Lower leg skin (tissue), 4 donors: ENCODE results near the gene DIP2A. TPM values are rescaled to one million over a fixed set of nuclear protein-coding genes. Genes with fewer than 3 reads are reported as not detected.

ENCODE experiments used
- DNase-seq, 2 donors: peaks; one replicate each; pipeline ENCODE4 v3.0.0-alpha.2; 2019; ENCODE audit warnings: low spot score in 2 of 2
- H3K4me3 ChIP-seq: fragments of 200-600 bp; sonication (generic); 2 replicates; pipeline ENCODE4 v1.5.1; 2017; ENCODE audit warnings: mild to moderate bottlenecking, low read depth; ENCODE audit not compliant: poor library complexity, severe bottlenecking
- POLR2A ChIP-seq, 2 donors: fragments of 450-650 bp; IDR thresholded peaks; one replicate each; pipeline ENCODE4 v1.6.1; 2016 to 2017; ENCODE audit warnings: antibody characterized with exemption in 2 of 2, mild to moderate bottlenecking in 1 of 2, moderate library complexity in 1 of 2
- WGBS, 2 donors: methylation state at CpG; one replicate each; pipeline ENCODE4 v1.1.5; 2018; 5-methylcytosine and 5-hydroxymethylcytosine counted together
- intact Hi-C: fragments of 100-400 bp; cut with DNase I; formaldehyde crosslinking; loops from one replicate; pipeline ENCODE4 v1.15.0; 2023; ENCODE audit warnings: low total_unique reads
- total RNA-seq, 4 donors: library from RNA; depleted of rRNA; stranded (reverse); fragments of >200 nt; gene quantifications; one replicate each; pipeline ENCODE4 v1.1.0, GENCODE V29; 2016
- TF ChIP-seq, protein P1 (sequence below), 3 donors: fragments of 450-650 bp; IDR thresholded peaks; one replicate each; pipeline ENCODE4 v1.5.1; 2016; ENCODE audit warnings: antibody characterized with exemption in 3 of 3, mild to moderate bottlenecking in 3 of 3, moderate library complexity in 2 of 3

DIP2A gene
- total RNA-seq, 4 donors from 2014 or later, result 37.3 to 77.8 (median 38.5) TPM

GRCh38 chr21:46532080-46532479 lies 73.4 kb downstream of the DIP2A start:
- 80 to 87% methylated on average over 7 of the region's 7 CpGs for WGBS, 2 donors
- intact Hi-C loops, result no loop called here
- DNase-seq, result no peak
- TF ChIP-seq, protein P1, sequence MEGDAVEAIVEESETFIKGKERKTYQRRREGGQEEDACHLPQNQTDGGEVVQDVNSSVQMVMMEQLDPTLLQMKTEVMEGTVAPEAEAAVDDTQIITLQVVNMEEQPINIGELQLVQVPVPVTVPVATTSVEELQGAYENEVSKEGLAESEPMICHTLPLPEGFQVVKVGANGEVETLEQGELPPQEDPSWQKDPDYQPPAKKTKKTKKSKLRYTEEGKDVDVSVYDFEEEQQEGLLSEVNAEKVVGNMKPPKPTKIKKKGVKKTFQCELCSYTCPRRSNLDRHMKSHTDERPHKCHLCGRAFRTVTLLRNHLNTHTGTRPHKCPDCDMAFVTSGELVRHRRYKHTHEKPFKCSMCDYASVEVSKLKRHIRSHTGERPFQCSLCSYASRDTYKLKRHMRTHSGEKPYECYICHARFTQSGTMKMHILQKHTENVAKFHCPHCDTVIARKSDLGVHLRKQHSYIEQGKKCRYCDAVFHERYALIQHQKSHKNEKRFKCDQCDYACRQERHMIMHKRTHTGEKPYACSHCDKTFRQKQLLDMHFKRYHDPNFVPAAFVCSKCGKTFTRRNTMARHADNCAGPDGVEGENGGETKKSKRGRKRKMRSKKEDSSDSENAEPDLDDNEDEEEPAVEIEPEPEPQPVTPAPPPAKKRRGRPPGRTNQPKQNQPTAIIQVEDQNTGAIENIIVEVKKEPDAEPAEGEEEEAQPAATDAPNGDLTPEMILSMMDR (IDR thresholded peaks at IDR 0.05), result no peak
- TF ChIP-seq POLR2A (IDR thresholded peaks at IDR 0.05), result no peak
- no peak overlapping the region for H3K4me3 ChIP-seq

GRCh38 chr21:46537026-46537425 lies 78.3 kb downstream of the DIP2A start:
- 76 to 95% methylated on average over 6 of the region's 6 CpGs for WGBS, 2 donors
- intact Hi-C loops, result no loop called here
- DNase-seq, result no peak
- TF ChIP-seq POLR2A (IDR thresholded peaks at IDR 0.05), result no peak
- H3K4me3 ChIP-seq, result no peak overlapping the region

DNA sequence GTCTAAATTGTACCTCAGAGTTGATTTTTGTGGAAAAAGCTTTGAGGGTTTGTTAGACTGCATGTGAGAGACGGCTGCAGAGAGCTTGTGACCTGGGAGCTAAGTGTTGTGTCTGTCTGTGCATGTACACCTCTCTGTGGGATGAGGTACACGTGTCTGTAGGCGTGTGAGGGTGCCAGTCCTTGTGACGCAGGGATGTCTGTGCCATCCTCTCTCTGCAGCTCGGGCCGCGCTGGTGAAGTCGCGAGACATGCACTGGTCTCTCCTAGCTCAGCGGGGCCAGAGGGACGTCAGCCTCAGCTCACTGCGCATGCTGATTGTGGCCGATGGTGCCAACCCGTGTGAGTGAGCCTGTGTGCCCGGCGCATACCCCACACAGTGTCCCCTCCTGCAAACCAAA lies 79.6 kb downstream of the DIP2A start:
- intact Hi-C loops, result no loop called here
- WGBS, 2 donors, result 90 to 93% methylated on average over 16 of the region's 16 CpGs
- no peak overlapping the region for H3K4me3 ChIP-seq
- no peak for TF ChIP-seq POLR2A (IDR thresholded peaks at IDR 0.05)
- TF ChIP-seq, protein P1 (IDR thresholded peaks at IDR 0.05), result no peak
- no peak for DNase-seq

DNA sequence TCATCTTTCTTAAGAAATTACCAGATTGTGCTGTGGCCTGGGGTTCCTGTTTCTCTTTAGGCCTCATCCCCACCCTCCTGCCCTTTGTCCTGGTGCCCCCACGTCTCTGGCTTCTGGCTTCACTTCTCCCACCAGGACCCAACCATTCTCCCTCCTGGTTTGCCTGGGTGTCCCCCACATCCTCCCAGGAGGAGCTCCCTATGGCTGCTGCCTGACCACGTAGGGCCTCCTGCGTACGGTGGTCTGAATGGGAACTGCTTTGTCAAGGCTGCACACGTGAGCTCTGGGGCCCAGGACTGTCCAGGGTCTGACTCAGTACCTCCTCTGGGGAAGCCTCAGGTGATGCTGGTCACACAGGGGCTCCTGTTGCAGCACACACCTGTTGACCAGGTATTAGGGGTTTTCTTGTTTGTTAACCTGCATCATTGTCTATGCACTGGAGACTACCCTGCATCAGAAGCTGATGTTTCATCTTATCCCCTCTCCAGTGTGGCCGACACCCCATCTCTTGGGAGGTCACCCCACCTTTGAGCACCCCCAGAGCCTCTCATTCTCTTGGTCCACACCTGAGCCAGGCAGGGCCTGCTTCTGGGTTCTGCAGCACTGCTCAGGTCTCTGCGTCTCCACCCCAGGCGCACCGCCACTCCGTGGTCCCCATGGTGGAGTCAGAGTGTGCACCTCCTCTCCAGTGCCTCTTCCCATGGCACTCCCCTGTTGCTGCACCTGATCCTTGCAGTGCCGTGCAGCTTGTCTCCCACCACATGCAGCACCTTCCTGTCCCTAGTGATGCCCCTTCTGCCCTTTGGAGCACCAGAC lies 80.4 kb downstream of the DIP2A start:
- WGBS, 2 donors, result 92% methylated on average over 11 of the region's 11 CpGs
- DNase-seq, result peak in 1 of 2 donors; percentile 43
- H3K4me3 ChIP-seq, result no peak overlapping the region
- intact Hi-C loops, result no loop called here
- TF ChIP-seq, protein P1 (IDR thresholded peaks at IDR 0.05), result no peak
- TF ChIP-seq POLR2A (IDR thresholded peaks at IDR 0.05), result no peak

GRCh38 chr21:46540087-46540710 lies 81.5 kb downstream of the DIP2A start:
- peak in 1 of 2 donors; percentile 45 for DNase-seq
- no peak overlapping the region for H3K4me3 ChIP-seq
- intact Hi-C loops, result no loop called here
- TF ChIP-seq, protein P1 (IDR thresholded peaks at IDR 0.05), result no peak
- TF ChIP-seq POLR2A (IDR thresholded peaks at IDR 0.05), result no peak
- WGBS, 2 donors, result 89 to 96% methylated on average over 11 of the region's 11 CpGs

DNA sequence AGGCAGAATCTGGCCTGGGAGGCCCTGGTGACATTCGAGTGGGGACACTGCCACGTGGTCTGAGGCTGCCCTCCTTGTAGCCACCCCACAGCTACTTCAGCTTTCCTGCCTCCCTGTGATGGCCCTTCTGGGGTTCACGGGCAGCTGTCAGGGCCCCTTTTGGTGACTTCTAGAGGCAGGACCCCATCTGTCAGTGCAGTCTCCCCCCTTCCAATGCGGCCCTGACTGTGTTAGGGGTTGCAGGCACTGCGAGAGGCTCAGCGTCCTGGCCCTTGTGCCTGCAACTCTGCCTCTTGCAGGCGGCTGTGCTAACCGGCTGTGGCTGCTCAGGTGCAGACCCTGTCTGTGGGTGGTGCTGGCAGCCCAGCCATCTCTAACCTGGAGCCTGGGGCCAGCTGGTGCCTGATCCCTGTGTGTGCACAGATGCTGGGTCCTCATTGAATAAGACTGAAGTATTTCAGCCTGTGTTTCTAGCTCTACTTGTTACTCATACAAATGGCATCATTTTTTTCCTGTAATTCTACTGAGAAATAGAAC lies 84.0 kb downstream of the DIP2A start:
- DNase-seq, result peak in 1 of 2 donors; percentile 73
- 85 to 88% methylated on average over 3 to 8 of the region's 8 CpGs for WGBS, 2 donors
- intact Hi-C loops, result no loop called here

More for the DNA sequence above, 84.0 kb downstream of the DIP2A start:
- no peak overlapping the region for H3K4me3 ChIP-seq
- TF ChIP-seq, protein P1 (IDR thresholded peaks at IDR 0.05), result no peak
- no peak for TF ChIP-seq POLR2A (IDR thresholded peaks at IDR 0.05)
